ENCODE measurements around the gene YIPF5.

YIPF5 gene

GRCh38 chr5:144144956-144145751 is 25.3 kb downstream of the YIPF5 start:
- no peak for DNase-seq (ENCODE audit: low read depth, low spot score)
- POLR2A ChIA-PET: no interaction called here
- TF ChIP-seq, protein P1, sequence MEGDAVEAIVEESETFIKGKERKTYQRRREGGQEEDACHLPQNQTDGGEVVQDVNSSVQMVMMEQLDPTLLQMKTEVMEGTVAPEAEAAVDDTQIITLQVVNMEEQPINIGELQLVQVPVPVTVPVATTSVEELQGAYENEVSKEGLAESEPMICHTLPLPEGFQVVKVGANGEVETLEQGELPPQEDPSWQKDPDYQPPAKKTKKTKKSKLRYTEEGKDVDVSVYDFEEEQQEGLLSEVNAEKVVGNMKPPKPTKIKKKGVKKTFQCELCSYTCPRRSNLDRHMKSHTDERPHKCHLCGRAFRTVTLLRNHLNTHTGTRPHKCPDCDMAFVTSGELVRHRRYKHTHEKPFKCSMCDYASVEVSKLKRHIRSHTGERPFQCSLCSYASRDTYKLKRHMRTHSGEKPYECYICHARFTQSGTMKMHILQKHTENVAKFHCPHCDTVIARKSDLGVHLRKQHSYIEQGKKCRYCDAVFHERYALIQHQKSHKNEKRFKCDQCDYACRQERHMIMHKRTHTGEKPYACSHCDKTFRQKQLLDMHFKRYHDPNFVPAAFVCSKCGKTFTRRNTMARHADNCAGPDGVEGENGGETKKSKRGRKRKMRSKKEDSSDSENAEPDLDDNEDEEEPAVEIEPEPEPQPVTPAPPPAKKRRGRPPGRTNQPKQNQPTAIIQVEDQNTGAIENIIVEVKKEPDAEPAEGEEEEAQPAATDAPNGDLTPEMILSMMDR (IDR thresholded peaks at IDR 0.05; ENCODE audit: insufficient read depth, low read length, missing control alignments): no peak
- CTCF ChIA-PET: no interaction called here
- no peak overlapping the region for H3K4me3 ChIP-seq (ENCODE audit: low read depth, low read length)

- POLR2A ChIA-PET: no interaction called here
- TF ChIP-seq, protein P1 (IDR thresholded peaks at IDR 0.05; ENCODE audit: insufficient read depth, low read length, missing control alignments): no peak
- CTCF ChIA-PET: interaction anchor here (1.1 to 6.3 kb wide), 7 partner anchors 8 to 256 kb away, joined by 3 to 36 read pairs (median 10); no protein-coding TSS in a partner anchor
- no peak overlapping the region for H3K4me3 ChIP-seq (ENCODE audit: low read depth, low read length)
- DNase-seq (ENCODE audit: low read depth, low spot score): no peak
Observed at GRCh38 chr5:144143625-144144024, 26.8 kb downstream of the YIPF5 start.

- TF ChIP-seq, protein P1 (IDR thresholded peaks at IDR 0.05; ENCODE audit: insufficient read depth, low read length, missing control alignments): no peak
- H3K4me3 ChIP-seq (ENCODE audit: low read depth, low read length): no peak overlapping the region
- POLR2A ChIA-PET: no interaction called here
- no peak for DNase-seq (ENCODE audit: low read depth, low spot score)
- CTCF ChIA-PET: interaction anchor here (0.6 to 6.3 kb wide), 30 partner anchors 9 to 1203 kb away, joined by 3 to 36 read pairs (median 4); partner anchors contain the start of gene NR3C1
Observed at GRCh38 chr5:144142824-144143162, 27.7 kb downstream of the YIPF5 start.

DNA sequence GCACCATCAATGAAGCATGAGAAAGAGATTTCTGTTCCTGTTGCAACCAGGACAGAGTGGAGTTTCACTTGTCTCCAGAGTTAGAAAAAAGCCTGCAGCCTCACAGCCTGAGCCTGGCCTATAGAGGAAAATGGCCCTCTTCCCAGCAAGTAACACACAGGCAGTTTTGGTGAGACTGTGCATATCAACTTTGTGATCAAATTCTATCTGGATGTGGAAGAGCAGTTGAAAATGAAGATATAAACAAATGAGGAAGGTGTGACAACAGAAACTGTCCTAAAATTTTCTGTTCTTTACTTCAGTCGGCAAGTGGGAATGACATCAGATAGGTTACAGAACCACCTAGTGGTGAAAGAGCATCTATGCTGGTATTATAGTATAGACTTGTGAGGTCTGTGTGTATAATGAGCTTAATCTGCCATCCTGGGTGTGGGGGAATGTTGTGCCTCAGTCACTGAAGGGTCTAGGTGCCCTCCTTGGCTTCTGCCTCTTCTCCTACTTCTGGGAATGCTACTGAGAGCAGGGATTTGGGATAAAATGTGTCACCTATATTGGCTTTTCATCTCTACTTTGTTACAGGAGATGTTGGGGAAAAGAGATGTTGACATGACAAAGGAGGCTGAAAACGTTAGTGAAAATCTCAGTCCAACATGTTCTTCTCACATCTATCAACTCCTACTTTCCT is 28.2 kb downstream of the YIPF5 start:
- POLR2A ChIA-PET: no interaction called here
- CTCF ChIA-PET: interaction anchor here (0.6 to 6.3 kb wide), 36 partner anchors 9 to 1220 kb away, joined by 3 to 36 read pairs (median 4); partner anchors contain the start of gene NR3C1
- H3K4me3 ChIP-seq (ENCODE audit: low read depth, low read length): no peak overlapping the region
- DNase-seq (ENCODE audit: low read depth, low spot score): no peak
- TF ChIP-seq, protein P1 (IDR thresholded peaks at IDR 0.05; ENCODE audit: insufficient read depth, low read length, missing control alignments): peak; percentile 60

- TF ChIP-seq, protein P1 (IDR thresholded peaks at IDR 0.05; ENCODE audit: insufficient read depth, low read length, missing control alignments): no peak
- ChIA-PET CTCF (interaction anchor here (0.9 to 6.3 kb wide), 21 partner anchors 9 to 1220 kb away, joined by 3 to 36 read pairs (median 5); partner anchors contain the start of gene NR3C1), POLR2A (no interaction called here)
- no peak for DNase-seq (ENCODE audit: low read depth, low spot score)
- no peak overlapping the region for H3K4me3 ChIP-seq (ENCODE audit: low read depth, low read length)
Observed at GRCh38 chr5:144141585-144141984, 28.9 kb downstream of the YIPF5 start.

GRCh38 chr5:144139586-144139985 is 30.9 kb downstream of the YIPF5 start:
- no peak overlapping the region for H3K4me3 ChIP-seq (ENCODE audit: low read depth, low read length)
- POLR2A ChIA-PET: interaction anchor here (1.0 to 1.2 kb wide), 2 partner anchors 67 to 154 kb away, joined by 3 to 5 read pairs; no protein-coding TSS in a partner anchor
- peak; percentile 45 for DNase-seq (ENCODE audit: low read depth, low spot score)
- CTCF ChIA-PET: interaction anchor here (0.7 to 6.3 kb wide), 19 partner anchors 9 to 424 kb away, joined by 3 to 36 read pairs (median 4); no protein-coding TSS in a partner anchor
- TF ChIP-seq, protein P1 (IDR thresholded peaks at IDR 0.05; ENCODE audit: insufficient read depth, low read length, missing control alignments): peak; percentile 53

All from AG04449 (cell line).